Heart left ventricle (tissue), 16 donors: ENCODE measurements around the gene VAMP2. TPM values are rescaled to one million over a fixed set of nuclear protein-coding genes. Genes with fewer than 3 reads are reported as not detected.
A peak's percentile ranks its signal among the peaks of the same experiment; 100 is the strongest.

Source experiments
- ATAC-seq, 4 donors: fragments of 200-7000 bp; cut with Tn5 transposase; one replicate each; pipeline ENCODE4 v1.9.1; 2020 to 2022; ENCODE audit warnings: moderate library complexity in 4 of 4, mild to moderate bottlenecking in 3 of 4, moderate number of reproducible peaks in 1 of 4
- DNase-seq, 5 donors: peaks; one replicate each; pipeline ENCODE4 v3.0.0-alpha.2; 2020
- H3K27ac ChIP-seq, 12 donors: fragments of 200-600 bp; sonication (generic) in 4 of 12; one replicate each; pipeline versions ENCODE4 v1.5.0 to v1.8.0; 2016 to 2022; ENCODE audit warnings: mild to moderate bottlenecking in 2 of 12
- H3K27me3 ChIP-seq, 9 donors: fragments of 200-600 bp; sonication (generic) in 2 of 9; one replicate each; pipeline versions ENCODE4 v1.5.1 to v1.8.0; 2016 to 2022; ENCODE audit warnings: mild to moderate bottlenecking in 3 of 9
- H3K36me3 ChIP-seq, 9 donors: fragments of 200-600 bp; sonication (generic) in 2 of 9; one replicate each; pipeline versions ENCODE4 v1.5.0 to v1.8.0; 2018 to 2022; ENCODE audit warnings: mild to moderate bottlenecking in 2 of 9
- H3K4me1 ChIP-seq, 12 donors: fragments of 200-600 bp; sonication (generic) in 4 of 12; one replicate each; pipeline versions ENCODE4 v1.5.0 to v1.8.0; 2016 to 2022; ENCODE audit warnings: mild to moderate bottlenecking in 3 of 12
- H3K4me3 ChIP-seq, 12 donors: fragments of 200-600 bp; sonication (generic) in 4 of 12; one replicate each; pipeline versions ENCODE4 v1.5.0 to v1.8.0; 2017 to 2022; ENCODE audit warnings: mild to moderate bottlenecking in 9 of 12, moderate library complexity in 4 of 12
- H3K9me3 ChIP-seq, 12 donors: fragments of 200-600 bp; sonication (generic) in 4 of 12; one replicate each; pipeline versions ENCODE4 v1.5.0 to v1.8.0; 2016 to 2022; ENCODE audit warnings: mild to moderate bottlenecking in 1 of 12
- CTCF ChIP-seq, 12 donors: fragments of 200-600 bp; sonication (generic) in 4 of 12; IDR thresholded peaks; one replicate each; pipeline versions ENCODE4 v1.5.0 to v1.8.0; 2018 to 2022; ENCODE audit warnings: antibody characterized with exemption in 12 of 12, mild to moderate bottlenecking in 5 of 12
- POLR2A ChIP-seq, 2 donors: fragments of 450-650 bp; IDR thresholded peaks; one replicate each; pipeline ENCODE4 v1.6.1; 2017; ENCODE audit warnings: antibody characterized with exemption in 2 of 2, mild to moderate bottlenecking in 2 of 2, moderate library complexity in 2 of 2
- WGBS, 4 donors: extraction: QIAGEN DNeasy Blood & Tissue Kit in 2 of 4; methylation state at CpG; one replicate each; pipeline versions ENCODE4 v1.1.5 to v1.1.7; 2013 to 2018; 5-methylcytosine and 5-hydroxymethylcytosine counted together
- intact Hi-C, 10 donors: fragments of 100-400 bp; cut with DNase I; formaldehyde crosslinking; loops; one replicate each; pipeline versions ENCODE4 v1.11.1 to v1.14.2; 2022
- microRNA counts, 2 donors: library from miRNA; unstranded; fragments of <30 nt; microRNA quantifications; one replicate each; lab custom pipeline; 2016
- microRNA-seq, 4 donors: library from miRNA; unstranded; fragments of <30 nt; microRNA quantifications; one replicate each; pipeline versions ENCODE4 to v1.2.0, GENCODE V29; 2017 to 2020
- polyA plus RNA-seq, 2 donors: library from polyadenylated mRNA; stranded (reverse); fragments of 200-250 nt; gene quantifications; one replicate each; pipeline ENCODE4 v1.2.3, GENCODE V29; 2013
- total RNA-seq, 9 donors: library from RNA; depleted of rRNA in 2 of 9; stranded (reverse); fragments of >200 nt in 2 of 9; fragmentation: NEBNext Ultra II Directional in 3 of 9; extraction: Animal tissue kit (Norgen Biotek cat#: 25700) in 3 of 9; gene quantifications; one replicate each; pipeline versions ENCODE4 v1.1.0 to v1.2.4, GENCODE V29; 2016 to 2023
- donor health status: ischemic (EF 13 %, LVEDD 7.1; RV severe dilation, severe dysfunction).
- donor health status: healthy with polysubstance abuse.
- donor health status: DM: no; HTN: yes; CAD: no.
- donor health status: DM: no; HTN: no; CAD: no.
- donor health status: ischemic (EF 25% LVEDD 6.9; RV normal size, moderate dysfunction).
- donor health status: ischemic (EF 25% LVEDD 5.7; RV mildly dilated, moderate dysfunction).
- donor health status: healthy.
- donor health status: DM: yes; HTN: yes; CAD: no.
- donor health status: ischemic (EF 35%, LVEDD 5.7; RV mildly dilated, moderate dysfunction).
- donor health status: nonischemic (EF 11% LVEDD 7.7; RV severe dilation, severe dysfunction).
- donor health status: DM: yes; HTN: yes; CAD: no.
- donor health status: PGD.
- donor health status: ischemic (EF 29% LVEDD 5.4; RV normal size, mild dysfunction).
- donor health status: nonischemic (EF 23%, LVEDD 6.1; RV moderate dilation, normal function).

Gene VAMP2
- total and polyA plus RNA-seq, 11 donors: 21.5 to 67.2 (median 50.6) TPM

DNA sequence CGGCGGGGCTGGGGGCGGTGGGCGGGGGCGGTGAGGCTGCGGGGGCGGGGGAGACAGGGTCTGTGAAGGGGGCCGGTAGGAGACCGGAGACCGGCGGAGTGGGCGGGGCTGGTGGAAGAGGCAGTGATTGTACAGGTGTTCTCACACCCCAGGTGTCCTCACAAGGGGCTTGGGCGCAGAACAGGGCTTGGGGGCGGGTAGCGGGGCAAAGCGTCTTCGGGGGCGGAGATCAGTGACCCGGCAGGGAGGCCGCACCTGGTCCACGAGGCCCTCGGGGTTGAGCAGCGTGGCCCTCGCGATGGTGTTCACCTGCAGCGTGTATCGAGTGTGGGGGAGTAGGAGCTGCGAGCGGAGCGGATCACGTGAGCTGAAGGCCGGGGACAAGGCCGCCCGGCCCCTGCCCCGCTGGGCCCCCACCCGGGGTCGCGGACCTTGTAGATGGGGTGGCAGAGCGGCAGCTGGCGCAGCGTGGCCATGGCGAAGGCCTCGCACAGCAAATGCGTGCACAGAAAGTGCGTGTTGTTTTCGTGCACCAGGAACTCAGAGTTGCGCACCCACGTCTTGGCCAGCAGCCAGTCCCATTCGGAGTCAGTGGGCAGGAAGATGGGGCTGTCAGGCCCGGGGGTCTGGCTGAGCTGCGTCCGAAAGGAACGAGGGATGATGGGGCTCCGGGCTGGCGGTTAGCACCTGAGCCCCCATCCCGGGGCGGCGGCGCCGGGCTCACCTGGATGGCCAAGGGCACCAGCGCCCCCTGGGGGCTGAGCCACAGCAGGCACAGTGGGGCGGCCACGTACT, 52.9 kb downstream of the VAMP2 start:
- intact Hi-C loops: loop anchor here in 4 of 10 donors (2.0 to 5.0 kb wide), 3 partner anchors 38 to 49 kb away; no protein-coding TSS in a partner anchor
- Histone ChIP-seq H3K36me3 (no peaks in the 10 kb centered on the region), H3K27ac (no peak overlapping the region), H3K9me3 (no peaks in the 10 kb centered on the region), H3K4me1 (peaks cover 0 to 17% (median 7%) of the 10 kb centered on the region in 12 donors), H3K27me3 (peaks cover 15 to 63% (median 45%) of the 10 kb centered on the region in 9 donors), H3K4me3 (peak overlapping the region in 3 of 12 donors; percentile 12 to 42 (median 26))
- peak; percentile 19 to 83 (median 47) for DNase-seq
- peak in 3 of 4 donors; percentile 64 to 73 (median 67) for ATAC-seq
- WGBS, 4 donors: 9 to 23% (median 14%) methylated on average over 26 to 63 of the region's 63 CpGs
- TF ChIP-seq POLR2A (IDR thresholded peaks at IDR 0.05) (no peak), CTCF (IDR thresholded peaks at IDR 0.05) (peak; percentile 61 to 90 (median 72))

MicroRNAs within 50 kb of the gene (microRNA counts, 767-probe panel; counts per million panel counts)
- microRNA hsa-miR-4521 (lab: Ali Mortazavi, UCI): 0 to 71.6 counts per million in 2 donors

Small RNAs within 50 kb of the gene (microRNA-seq; reads per million reads assigned to microRNA genes)
- gene MIR4521 (0.83 to 52.5 (median 16.4) reads per million in 4 donors), gene MIR6883 (0 to 3.9 (median 2.5) reads per million in 4 donors)

Other genes with a start within 250 kb of the VAMP2 start
- 1 to 10 TPM in 5 of 9 donors, under 1 TPM in 4; 0.51 to 4.9 (median 1.1) TPM for gene RNF227, start 246.7 kb downstream of the VAMP2 start, total RNA-seq
- gene RNF227, start 246.7 kb downstream of the VAMP2 start, polyA plus RNA-seq: under 1 TPM; 0.79 to 0.88 TPM
- 1 to 10 TPM in 2 of 9 donors, under 1 TPM in 5, not detected in 2; 0.19 to 1.7 (median 0.38) TPM for gene KCNAB3, start 233.1 kb downstream of the VAMP2 start, total RNA-seq
- gene KCNAB3, start 233.1 kb downstream of the VAMP2 start, polyA plus RNA-seq: under 1 TPM; 0.22 to 0.88 TPM
- gene TRAPPC1, start 231.0 kb downstream of the VAMP2 start, total RNA-seq: 100 to 1,000 TPM in 6 of 9 donors, 10 to 100 TPM in 3; 60.8 to 170 (median 125) TPM
- gene TRAPPC1, start 231.0 kb downstream of the VAMP2 start, polyA plus RNA-seq: 100 to 1,000 TPM; 136 to 156 TPM
- gene CNTROB, start 230.7 kb downstream of the VAMP2 start, total RNA-seq: 10 to 100 TPM in 4 of 9 donors, 1 to 10 TPM in 5; 7.9 to 19.2 (median 9.7) TPM
- gene CNTROB, start 230.7 kb downstream of the VAMP2 start, polyA plus RNA-seq: 10 to 100 TPM; 11.2 to 15.4 TPM
- not detected for gene GUCY2D, start 160.3 kb downstream of the VAMP2 start, total RNA-seq
- under 1 TPM in 1 of 2 donors, not detected in 1; 0.04 TPM for gene GUCY2D, start 160.3 kb downstream of the VAMP2 start, polyA plus RNA-seq
- gene ALOX15B, start 123.9 kb downstream of the VAMP2 start, total RNA-seq: 1 to 10 TPM in 1 of 9 donors, under 1 TPM in 4, not detected in 4; 0.07 to 2.2 (median 0.18) TPM
- 1 to 10 TPM in 1 of 2 donors, under 1 TPM in 1; 0.23 to 1.4 TPM for gene ALOX15B, start 123.9 kb downstream of the VAMP2 start, polyA plus RNA-seq
- gene ALOX12B, start 75.2 kb downstream of the VAMP2 start, total RNA-seq: not detected
- gene ALOX12B, start 75.2 kb downstream of the VAMP2 start, polyA plus RNA-seq: not detected
- gene ALOXE3, start 44.4 kb downstream of the VAMP2 start, total RNA-seq: not detected
- under 1 TPM in 1 of 2 donors, not detected in 1; 0.12 TPM for gene ALOXE3, start 44.4 kb downstream of the VAMP2 start, polyA plus RNA-seq
- under 1 TPM in 4 of 9 donors, not detected in 5; 0.17 to 0.76 (median 0.44) TPM for gene HES7, start 38.8 kb downstream of the VAMP2 start, total RNA-seq
- gene HES7, start 38.8 kb downstream of the VAMP2 start, polyA plus RNA-seq: under 1 TPM; 0.23 to 0.40 TPM
- gene PER1, start 10.5 kb downstream of the VAMP2 start, total RNA-seq: 100 to 1,000 TPM in 3 of 9 donors, 10 to 100 TPM in 6; 40.2 to 132 (median 86.3) TPM
- gene PER1, start 10.5 kb downstream of the VAMP2 start, polyA plus RNA-seq: 100 to 1,000 TPM in 1 of 2 donors, 10 to 100 TPM in 1; 96.2 to 164 TPM
- gene TMEM107, start 13.4 kb upstream of the VAMP2 start, total RNA-seq: 10 to 100 TPM in 3 of 9 donors, 1 to 10 TPM in 6; 5.3 to 16.4 (median 8.4) TPM
- 1 to 10 TPM; 3.8 to 8.9 TPM for gene TMEM107, start 13.4 kb upstream of the VAMP2 start, polyA plus RNA-seq
- gene BORCS6, start 27.2 kb upstream of the VAMP2 start, total RNA-seq: 10 to 100 TPM in 3 of 9 donors, 1 to 10 TPM in 6; 6.1 to 13.5 (median 8.1) TPM
- 10 to 100 TPM in 1 of 2 donors, 1 to 10 TPM in 1; 5.1 to 12.9 TPM for gene BORCS6, start 27.2 kb upstream of the VAMP2 start, polyA plus RNA-seq
- 10 to 100 TPM in 1 of 9 donors, 1 to 10 TPM in 1, under 1 TPM in 3, not detected in 4; 0.23 to 10.3 (median 0.81) TPM for gene AURKB, start 47.6 kb upstream of the VAMP2 start, total RNA-seq
- under 1 TPM in 1 of 2 donors, not detected in 1; 0.47 TPM for gene AURKB, start 47.6 kb upstream of the VAMP2 start, polyA plus RNA-seq
- gene CTC1, start 85.1 kb upstream of the VAMP2 start, total RNA-seq: 10 to 100 TPM in 7 of 9 donors, 1 to 10 TPM in 2; 4.6 to 24.4 (median 12.1) TPM
- 10 to 100 TPM in 1 of 2 donors, 1 to 10 TPM in 1; 7.9 to 13.3 TPM for gene CTC1, start 85.1 kb upstream of the VAMP2 start, polyA plus RNA-seq
- gene PFAS, start 86.3 kb upstream of the VAMP2 start, total RNA-seq: 10 to 100 TPM in 7 of 9 donors, 1 to 10 TPM in 2; 7.7 to 23.8 (median 14.1) TPM
- gene PFAS, start 86.3 kb upstream of the VAMP2 start, polyA plus RNA-seq: 10 to 100 TPM in 1 of 2 donors, 1 to 10 TPM in 1; 6.1 to 11.8 TPM
- 10 to 100 TPM; 22.3 to 33.6 (median 27.1) TPM for gene RANGRF, start 125.7 kb upstream of the VAMP2 start, total RNA-seq
- 10 to 100 TPM; 36.3 to 54.2 TPM for gene RANGRF, start 125.7 kb upstream of the VAMP2 start, polyA plus RNA-seq
- 1 to 10 TPM in 8 of 9 donors, under 1 TPM in 1; 0.52 to 7.5 (median 2.1) TPM for gene SLC25A35, start 132.5 kb upstream of the VAMP2 start, total RNA-seq
- 1 to 10 TPM; 2.2 to 3.9 TPM for gene SLC25A35, start 132.5 kb upstream of the VAMP2 start, polyA plus RNA-seq
- 10 to 100 TPM; 14.3 to 40.5 (median 18.2) TPM for gene ARHGEF15, start 147.3 kb upstream of the VAMP2 start, total RNA-seq
- gene ARHGEF15, start 147.3 kb upstream of the VAMP2 start, polyA plus RNA-seq: 10 to 100 TPM; 11.9 to 15.8 TPM
- gene ODF4, start 176.9 kb upstream of the VAMP2 start, total RNA-seq: not detected
- gene ODF4, start 176.9 kb upstream of the VAMP2 start, polyA plus RNA-seq: not detected
- gene RPL26, start 220.2 kb upstream of the VAMP2 start, total RNA-seq: 1,000 to 10,000 TPM in 8 of 9 donors, 100 to 1,000 TPM in 1; 967 to 1,970 (median 1,265) TPM
- 1,000 to 10,000 TPM; 1,139 to 4,104 TPM for gene RPL26, start 220.2 kb upstream of the VAMP2 start, polyA plus RNA-seq
- not detected for gene RNF222, start 234.9 kb upstream of the VAMP2 start, total RNA-seq
- not detected for gene RNF222, start 234.9 kb upstream of the VAMP2 start, polyA plus RNA-seq